Fibroblast of skin of right quadriceps (primary cell): Measurements from ENCODE around the gene ATP1A3.
"Not testable (repeated sequence)": the region's sequence is repeated elsewhere in the genome, so short reads cannot be mapped to it uniquely, and the experiment has no call there.

Experiments
- DNase-seq: peaks from one replicate; pipeline ENCODE4 v3.0.0-alpha.2; 2013

The ATP1A3 gene

DNA sequence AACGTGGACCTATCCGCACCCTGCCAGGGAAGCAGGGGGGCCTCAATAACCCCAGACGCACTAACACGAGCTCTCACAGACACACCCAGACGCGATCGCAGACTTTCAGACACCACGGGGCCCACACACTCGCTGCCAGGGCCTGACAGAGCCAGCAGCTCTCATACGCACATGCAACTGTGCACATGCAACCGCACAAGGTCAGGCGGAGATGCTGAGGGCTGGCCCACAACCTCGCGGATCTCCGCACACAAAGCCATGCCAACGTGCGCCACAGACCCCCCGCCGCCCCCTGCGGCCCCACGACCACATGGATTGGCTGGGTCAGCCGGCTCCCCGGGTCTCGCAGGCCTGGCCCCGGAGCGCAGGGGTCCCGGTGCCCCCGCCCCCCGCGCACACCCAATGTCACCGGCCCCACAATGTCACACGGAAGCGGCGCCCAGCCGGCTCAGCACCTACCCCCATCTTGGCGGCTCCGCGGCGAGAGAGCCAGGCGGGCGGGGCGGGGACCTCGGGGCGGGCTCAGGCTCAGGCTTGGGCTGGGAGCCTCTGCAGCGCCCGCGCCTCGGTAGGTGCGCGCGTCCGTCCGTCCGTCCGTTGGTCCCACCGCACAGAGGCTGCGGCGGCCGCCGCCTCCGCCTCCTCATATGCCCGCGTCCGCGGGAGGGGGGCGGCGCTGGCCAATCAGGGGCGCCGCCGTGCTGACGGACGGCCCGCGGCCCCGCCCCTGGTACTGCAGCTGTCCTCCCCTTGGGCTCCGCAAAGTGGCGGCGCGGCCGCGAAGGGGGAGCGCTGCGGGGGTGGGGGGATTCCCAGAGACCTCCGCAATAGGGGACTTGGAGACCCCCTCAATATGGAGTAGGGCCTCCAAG lies at the start of gene ATP1A3:
Gene ATP1A3 (minus strand): TSS at position 619 of the 872 bp plus-strand sequence. CDS start 154 bp downstream, at position 465.
- peak; percentile 27 for DNase-seq

GRCh38 chr19:42042455-42043170 lies 48.6 kb upstream of the ATP1A3 start:
- DNase-seq = no peak

GRCh38 chr19:42040491-42040890 lies 46.5 kb upstream of the ATP1A3 start:
- not testable (repeated sequence) for DNase-seq

- DNase-seq = no peak
Observed at GRCh38 chr19:42040031-42040430, 46.0 kb upstream of the ATP1A3 start.

GRCh38 chr19:42038666-42039065 lies 44.6 kb upstream of the ATP1A3 start:
- DNase-seq = no peak

- no peak for DNase-seq
Observed at GRCh38 chr19:42037649-42038048, 43.6 kb upstream of the ATP1A3 start.

DNA sequence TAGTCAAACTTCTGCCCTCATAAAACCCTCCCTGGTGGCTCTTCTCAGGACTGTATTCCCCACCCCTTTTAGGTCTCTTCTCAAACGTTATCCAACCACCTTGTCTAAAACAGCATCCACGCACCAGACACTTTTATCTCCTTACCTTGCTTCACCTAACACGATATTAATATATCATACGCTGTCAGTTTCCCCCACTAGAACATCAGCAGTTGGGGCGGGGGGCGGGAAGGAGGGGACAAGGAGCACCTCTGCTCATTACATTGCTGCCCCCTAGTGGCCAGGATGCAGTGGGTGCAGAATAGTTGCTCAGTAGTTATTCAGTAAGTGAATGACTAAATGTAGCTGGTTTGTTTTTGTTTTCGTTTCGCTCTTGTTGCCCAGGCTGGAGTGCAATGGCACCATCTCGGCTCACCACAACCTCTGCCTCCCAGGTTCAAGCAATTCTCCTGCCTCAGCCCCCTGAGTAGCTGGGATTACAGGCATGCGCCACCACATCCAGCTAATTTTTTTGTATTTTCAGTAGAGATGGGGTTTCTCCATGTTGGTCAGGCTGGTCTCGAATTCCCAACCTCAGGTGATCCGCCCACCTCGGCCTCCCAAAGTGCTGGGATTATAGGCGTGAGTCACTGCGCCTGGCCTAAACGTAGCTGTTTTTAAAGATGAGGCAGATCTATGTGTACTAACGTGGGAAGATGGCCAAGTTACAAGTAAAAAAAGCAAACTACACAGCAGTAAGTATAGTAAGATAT lies 40.8 kb upstream of the ATP1A3 start:
- DNase-seq = peak; percentile 57

DNA sequence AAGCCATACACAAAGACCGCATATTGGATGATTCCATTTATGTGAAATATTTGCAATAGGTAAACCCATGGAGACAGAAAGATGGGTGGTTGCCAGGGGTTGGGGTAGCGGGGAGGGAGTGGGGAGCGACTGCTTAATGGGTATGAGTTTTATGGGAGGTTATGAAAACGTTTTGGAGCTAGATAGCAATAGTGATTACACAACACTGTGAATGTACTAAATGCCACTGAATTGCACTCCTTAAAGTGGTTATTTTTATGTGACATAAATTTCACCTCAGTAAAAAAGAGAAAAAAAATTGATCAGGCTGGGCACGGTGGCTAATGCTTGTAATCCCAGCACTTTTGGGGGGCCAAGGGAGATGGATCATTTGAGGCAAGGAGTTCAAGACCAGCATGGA lies 39.4 kb upstream of the ATP1A3 start:
- no peak for DNase-seq

DNA sequence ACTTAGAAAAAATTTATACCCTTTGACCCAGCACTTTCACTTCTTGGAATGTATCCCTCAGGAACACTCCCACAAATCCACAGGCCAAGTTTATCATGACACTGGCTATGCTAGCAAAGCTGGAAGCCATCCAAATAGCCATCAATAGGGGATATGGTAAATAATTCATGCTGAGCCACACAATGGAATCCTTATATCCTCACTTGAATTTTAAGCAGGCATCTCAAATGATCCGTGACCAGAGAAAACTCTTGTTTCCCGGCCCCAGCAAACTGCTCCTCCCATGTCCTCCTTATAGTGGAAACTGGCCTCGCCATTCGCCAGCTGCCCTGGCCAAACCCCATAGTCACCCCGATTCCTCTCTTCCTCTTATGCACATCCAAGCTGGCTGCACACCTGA lies 38.4 kb upstream of the ATP1A3 start:
- no peak for DNase-seq

DNA sequence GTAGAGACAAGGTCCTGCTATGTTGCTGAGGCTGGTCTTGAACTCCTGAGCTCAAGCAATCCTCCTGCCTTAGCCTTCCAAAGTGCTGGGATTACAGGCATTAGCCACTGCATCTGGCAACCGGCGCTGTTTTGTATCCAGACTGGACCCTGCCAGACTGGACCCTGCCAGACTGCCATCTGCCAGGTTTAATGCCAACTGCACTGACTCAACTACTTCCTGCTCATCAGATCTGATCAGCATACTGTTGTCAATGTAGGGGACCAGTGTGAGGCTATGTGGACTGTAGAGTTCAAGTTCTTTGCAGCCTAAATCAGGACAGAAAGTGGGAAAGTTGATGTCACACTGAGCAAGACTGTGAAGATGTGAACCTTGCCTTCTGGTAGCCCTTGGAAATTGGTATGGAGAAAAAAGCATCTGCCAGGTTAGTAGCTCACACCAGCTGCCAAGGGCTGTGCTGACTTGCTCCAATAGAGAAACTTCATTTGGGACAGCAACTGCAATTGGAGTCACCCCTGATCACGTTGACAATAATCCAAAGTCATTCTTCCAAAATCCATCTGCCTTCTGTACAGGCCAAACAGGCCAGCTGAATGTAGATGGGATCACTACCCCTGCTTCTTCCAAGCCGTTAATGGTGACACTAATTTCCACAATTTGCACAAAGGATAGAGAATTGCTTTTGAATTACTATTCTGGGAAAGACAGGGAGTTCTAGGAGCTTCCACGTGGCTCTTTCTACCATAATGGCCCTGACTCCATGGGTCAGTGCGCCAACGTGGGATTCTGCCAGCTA lies 36.8 kb upstream of the ATP1A3 start:
- DNase-seq = no peak

DNA sequence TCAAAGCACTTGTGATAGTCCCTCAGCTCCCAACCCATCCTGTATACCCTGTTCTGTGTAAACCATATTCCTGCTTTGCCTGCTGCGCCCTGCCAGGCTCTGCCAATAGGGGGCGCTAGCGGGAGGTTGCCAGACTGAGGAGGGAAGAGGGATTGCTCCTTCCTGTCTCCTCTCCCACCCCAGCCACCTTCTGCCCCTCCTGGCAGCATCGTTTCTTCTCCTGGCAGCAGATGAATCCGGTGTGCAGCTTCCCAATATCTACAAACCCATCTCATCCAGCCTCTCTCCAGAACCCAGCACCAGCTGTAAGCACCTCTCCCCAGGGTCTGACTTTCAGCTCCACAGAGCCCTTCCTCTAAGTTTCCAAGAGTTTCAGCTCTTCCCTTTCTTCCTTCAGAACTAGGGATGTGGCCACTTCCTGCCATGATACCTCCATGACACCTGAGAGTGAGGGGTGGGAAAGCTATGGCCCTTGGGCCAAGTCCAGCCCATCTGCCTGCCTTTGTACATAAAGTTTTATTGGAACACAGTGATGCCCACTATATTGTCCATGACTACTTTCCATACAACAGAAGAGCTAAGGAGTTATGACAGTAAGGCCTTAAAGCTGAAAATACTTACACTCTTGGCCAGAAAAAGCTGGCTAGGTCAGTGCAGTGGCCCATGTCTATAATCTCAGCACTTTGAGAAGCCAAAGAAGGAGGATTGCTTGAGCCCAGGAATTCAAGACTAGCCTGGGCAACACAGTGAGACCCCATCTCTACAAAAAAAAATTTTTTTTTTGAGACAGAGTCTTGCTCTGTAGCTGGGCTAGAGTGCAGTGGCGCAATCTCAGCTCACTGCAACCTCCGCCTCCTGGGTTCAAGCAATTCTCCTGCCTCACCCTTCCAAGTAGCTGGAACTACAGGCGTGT lies 34.5 kb upstream of the ATP1A3 start:
- DNase-seq = no peak

- no peak for DNase-seq
Observed at GRCh38 chr19:42024622-42025111, 30.6 kb upstream of the ATP1A3 start.

GRCh38 chr19:42023943-42024260 lies 29.9 kb upstream of the ATP1A3 start:
- DNase-seq = no peak

DNA sequence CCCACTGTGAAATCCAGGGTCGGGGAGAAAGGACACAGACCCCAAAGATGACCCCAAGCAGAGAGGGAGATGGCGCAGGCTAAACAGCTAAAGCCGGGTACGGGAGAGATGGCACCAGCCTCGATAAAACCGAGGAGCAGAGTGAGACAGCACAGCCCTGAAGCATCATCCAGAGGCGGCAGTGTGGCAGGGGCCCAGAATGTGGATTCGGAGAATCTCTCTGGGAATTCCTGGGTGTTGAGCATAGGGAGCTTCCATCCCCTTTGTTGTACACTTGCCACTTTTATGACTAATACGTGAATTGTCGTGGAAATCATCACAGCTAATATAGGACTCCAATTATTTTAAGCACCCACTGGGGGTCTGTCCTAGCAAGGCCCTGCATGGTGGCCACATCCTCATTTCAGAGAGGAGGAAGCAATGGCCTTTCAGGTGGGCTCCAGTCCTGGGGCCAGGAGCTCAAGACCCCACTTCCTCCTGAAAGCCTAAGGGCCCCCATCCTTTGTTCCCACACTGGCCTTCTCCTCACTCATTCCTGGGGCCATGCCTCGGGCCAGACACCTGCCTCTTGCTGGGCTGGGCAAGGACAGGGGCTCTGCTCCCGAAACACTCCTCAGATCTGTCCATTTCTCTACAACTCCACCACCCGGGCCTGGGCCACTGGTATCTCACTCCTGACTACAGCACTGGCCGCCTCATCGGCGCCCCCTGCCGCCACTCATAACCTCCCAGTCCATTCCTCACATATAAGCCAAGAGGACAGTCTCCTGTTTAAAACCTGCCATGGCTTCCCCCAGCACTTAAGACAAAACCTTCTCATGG lies 29.3 kb upstream of the ATP1A3 start:
- no peak for DNase-seq

GRCh38 chr19:42022616-42023015 lies 28.6 kb upstream of the ATP1A3 start:
- no peak for DNase-seq

- DNase-seq = no peak
Observed at GRCh38 chr19:42021185-42021584, 27.2 kb upstream of the ATP1A3 start.

DNA sequence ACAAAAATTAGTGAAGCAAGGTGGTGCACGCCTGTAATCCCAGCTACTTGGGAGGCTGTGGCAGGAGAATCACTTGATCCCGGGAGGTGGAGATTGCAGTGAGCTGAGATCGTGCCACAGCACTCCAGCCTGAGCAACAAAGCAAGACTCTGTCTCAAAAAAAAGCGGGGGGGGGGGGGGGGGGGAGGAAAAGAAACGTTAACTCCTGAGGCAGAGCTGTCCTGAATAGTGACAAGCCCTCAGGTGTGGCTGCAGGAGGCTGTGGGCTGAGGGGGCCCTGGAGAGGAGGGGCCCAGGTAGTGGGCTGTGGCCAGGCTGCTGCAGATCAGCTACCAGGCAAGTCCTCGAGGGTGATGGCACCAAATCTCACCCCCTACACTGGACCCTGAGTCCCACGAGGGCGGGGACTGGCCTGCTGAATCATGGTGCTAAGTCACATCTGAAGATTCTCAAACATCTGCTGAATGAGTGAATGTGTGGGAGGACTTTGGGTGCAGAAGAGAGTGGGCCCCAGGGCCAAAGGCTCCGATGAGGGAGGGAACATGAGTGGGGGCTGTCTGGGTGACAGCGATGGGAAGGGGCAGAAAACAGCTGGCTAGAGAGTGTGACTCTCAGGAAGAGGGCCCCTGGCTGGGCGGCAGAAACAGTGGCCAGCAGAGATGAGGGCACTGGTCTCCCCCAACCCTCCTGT lies 24.6 kb upstream of the ATP1A3 start:
- no peak for DNase-seq

DNA sequence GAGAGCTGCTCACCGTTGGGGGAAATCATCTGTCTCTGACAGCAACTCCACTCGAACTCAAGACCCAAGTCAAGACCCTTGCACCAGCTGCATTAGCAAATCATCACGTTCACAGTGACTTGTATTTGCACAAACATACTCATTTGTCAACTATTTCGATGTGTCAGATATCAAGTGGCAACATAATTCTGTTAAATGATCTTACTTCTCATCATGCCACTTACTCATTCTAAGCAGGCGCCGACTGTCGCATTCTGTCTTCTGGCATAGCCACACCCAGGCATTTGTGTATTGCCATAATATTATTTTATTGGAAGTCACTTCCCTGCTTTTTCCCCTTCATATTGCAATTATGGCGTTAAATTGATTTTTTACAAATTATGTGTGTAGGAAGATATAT lies 23.0 kb upstream of the ATP1A3 start:
- DNase-seq = no peak

DNA sequence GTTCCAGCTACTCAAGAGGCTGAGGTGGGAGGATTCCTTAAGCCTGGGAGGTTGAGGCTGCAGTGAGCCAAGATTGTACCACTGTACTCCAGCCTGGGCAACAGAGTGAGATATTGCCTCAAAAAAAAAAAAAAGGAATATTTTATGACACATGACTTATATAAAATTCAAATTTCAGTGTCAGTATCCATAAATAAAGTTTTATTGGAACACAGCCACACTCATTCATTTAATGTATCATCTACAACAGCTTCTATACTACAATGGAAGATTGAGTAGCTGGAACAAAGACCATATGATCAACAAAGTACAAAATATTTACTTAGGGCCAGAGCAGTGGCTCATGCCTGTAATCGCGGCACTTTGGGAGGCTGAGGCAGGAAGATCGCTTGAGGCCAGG lies 18.7 kb upstream of the ATP1A3 start:
- DNase-seq = not testable (repeated sequence)
